ENCODE data around the gene JARID2. TPM values are rescaled to one million over a fixed set of nuclear protein-coding genes. Genes with fewer than 3 reads are reported as not detected.

Gene JARID2
- total and polyA plus RNA-seq, 7 donors: 1.1 to 16.1 (median 4.9) TPM

- 38 to 72% (median 49%) methylated on average over 1 of the region's 1 CpG for WGBS, 3 donors
- TF ChIP-seq, protein P1, sequence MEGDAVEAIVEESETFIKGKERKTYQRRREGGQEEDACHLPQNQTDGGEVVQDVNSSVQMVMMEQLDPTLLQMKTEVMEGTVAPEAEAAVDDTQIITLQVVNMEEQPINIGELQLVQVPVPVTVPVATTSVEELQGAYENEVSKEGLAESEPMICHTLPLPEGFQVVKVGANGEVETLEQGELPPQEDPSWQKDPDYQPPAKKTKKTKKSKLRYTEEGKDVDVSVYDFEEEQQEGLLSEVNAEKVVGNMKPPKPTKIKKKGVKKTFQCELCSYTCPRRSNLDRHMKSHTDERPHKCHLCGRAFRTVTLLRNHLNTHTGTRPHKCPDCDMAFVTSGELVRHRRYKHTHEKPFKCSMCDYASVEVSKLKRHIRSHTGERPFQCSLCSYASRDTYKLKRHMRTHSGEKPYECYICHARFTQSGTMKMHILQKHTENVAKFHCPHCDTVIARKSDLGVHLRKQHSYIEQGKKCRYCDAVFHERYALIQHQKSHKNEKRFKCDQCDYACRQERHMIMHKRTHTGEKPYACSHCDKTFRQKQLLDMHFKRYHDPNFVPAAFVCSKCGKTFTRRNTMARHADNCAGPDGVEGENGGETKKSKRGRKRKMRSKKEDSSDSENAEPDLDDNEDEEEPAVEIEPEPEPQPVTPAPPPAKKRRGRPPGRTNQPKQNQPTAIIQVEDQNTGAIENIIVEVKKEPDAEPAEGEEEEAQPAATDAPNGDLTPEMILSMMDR (IDR thresholded peaks at IDR 0.05): no peak
- H3K4me1 ChIP-seq: peaks cover 55% of the 10 kb centered on the region
Measured at GRCh38 chr6:15391500-15391899, 145.6 kb downstream of the JARID2 start.

GRCh38 chr6:15392182-15392581 is 146.3 kb downstream of the JARID2 start:
- DNase-seq (no peak), ATAC-seq (no peak)
- whole genome bisulfite sequencing, 3 donors: 69 to 72% (median 72%) methylated on average over 6 of the region's 6 CpGs
- no peaks in the 10 kb centered on the region for H3K27me3 ChIP-seq (ENCODE audit: insufficient read depth in 3 of 3, low read length in 2 of 3)
- TF ChIP-seq, protein P1 (IDR thresholded peaks at IDR 0.05): no peak
- no peaks in the 10 kb centered on the region for H3K9me3 ChIP-seq
- intact Hi-C loops (cut with DNase I): no loop called here
- H3K36me3 ChIP-seq (ENCODE audit: insufficient read depth in 1 of 2, low read depth in 1 of 2): no peaks in the 10 kb centered on the region
- peaks cover 53% of the 10 kb centered on the region for H3K4me1 ChIP-seq
- no peak overlapping the region for H3K4me3 ChIP-seq
- H3K27ac ChIP-seq: no peak overlapping the region

More at GRCh38 chr6:15391500-15391899, 145.6 kb downstream of the JARID2 start:
- H3K9me3 ChIP-seq: no peaks in the 10 kb centered on the region
- no peaks in the 10 kb centered on the region for H3K36me3 ChIP-seq (ENCODE audit: insufficient read depth in 1 of 2, low read depth in 1 of 2)
- no peak overlapping the region for H3K27ac ChIP-seq
- no peaks in the 10 kb centered on the region for H3K27me3 ChIP-seq (ENCODE audit: insufficient read depth in 3 of 3, low read length in 2 of 3)
- ATAC-seq (no peak), DNase-seq (no peak)
- no peak overlapping the region for H3K4me3 ChIP-seq
- intact Hi-C loops (cut with DNase I): no loop called here

DNA sequence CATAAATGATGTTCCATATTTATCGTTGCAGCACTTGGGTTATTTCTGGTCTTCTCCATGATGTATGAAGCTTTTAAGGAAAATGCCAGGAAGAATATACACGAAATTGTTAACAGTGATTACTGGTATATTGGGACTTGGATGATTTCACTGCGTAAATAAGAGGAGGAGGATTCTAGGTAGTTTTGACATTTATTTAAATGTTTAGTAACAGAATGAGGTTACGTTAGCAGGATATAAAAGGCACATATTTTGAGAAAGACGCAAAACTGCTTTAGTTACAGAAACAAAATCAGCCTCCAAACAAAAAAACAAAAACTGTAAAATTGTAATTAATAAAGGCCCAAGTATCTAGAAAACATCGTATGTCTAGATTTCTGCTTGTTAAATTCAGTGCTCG is 147.7 kb downstream of the JARID2 start:
- no peak for DNase-seq
- H3K4me3 ChIP-seq: no peak overlapping the region
- intact Hi-C loops (cut with DNase I): no loop called here
- H3K36me3 ChIP-seq (ENCODE audit: insufficient read depth in 1 of 2, low read depth in 1 of 2): no peaks in the 10 kb centered on the region
- ATAC-seq: no peak
- peaks cover 53% of the 10 kb centered on the region for H3K4me1 ChIP-seq
- 97 to 99% (median 98%) methylated on average over 7 of the region's 7 CpGs for WGBS, 3 donors
- H3K9me3 ChIP-seq: no peaks in the 10 kb centered on the region
- TF ChIP-seq, protein P1 (IDR thresholded peaks at IDR 0.05): no peak
- H3K27ac ChIP-seq: no peak overlapping the region
- no peaks in the 10 kb centered on the region for H3K27me3 ChIP-seq (ENCODE audit: insufficient read depth in 3 of 3, low read length in 2 of 3)

DNA sequence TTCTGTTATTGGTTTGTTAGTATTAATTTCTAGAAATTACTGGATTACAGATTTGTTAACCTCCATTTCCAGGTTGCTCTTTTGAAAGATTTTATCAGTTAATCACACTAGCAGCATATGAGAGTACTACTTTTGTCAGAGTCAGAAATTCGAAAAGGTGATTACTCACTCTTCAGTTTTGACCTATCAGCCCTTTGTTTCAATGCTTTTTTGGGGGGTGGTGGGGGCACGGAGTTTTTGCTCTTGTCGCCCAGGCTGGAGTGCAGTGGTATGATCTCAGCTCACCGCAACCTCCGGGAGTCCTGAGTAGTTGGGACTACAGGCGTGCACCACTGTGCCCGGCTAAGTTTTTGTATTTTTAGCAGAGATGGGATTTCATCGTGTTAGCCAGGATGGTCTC is 149.2 kb downstream of the JARID2 start:
- Histone ChIP-seq H3K9me3 (no peaks in the 10 kb centered on the region), H3K36me3 (ENCODE audit: insufficient read depth in 1 of 2, low read depth in 1 of 2) (no peaks in the 10 kb centered on the region), H3K4me3 (no peak overlapping the region), H3K27me3 (ENCODE audit: insufficient read depth in 3 of 3, low read length in 2 of 3) (no peaks in the 10 kb centered on the region), H3K27ac (no peak overlapping the region), H3K4me1 (peaks cover 53% of the 10 kb centered on the region)
- DNase-seq (no peak), ATAC-seq (no peak)
- intact Hi-C loops (cut with DNase I): no loop called here
- WGBS, 3 donors: 66 to 88% (median 78%) methylated on average over 8 of the region's 8 CpGs
- TF ChIP-seq, protein P1 (IDR thresholded peaks at IDR 0.05): no peak

DNA sequence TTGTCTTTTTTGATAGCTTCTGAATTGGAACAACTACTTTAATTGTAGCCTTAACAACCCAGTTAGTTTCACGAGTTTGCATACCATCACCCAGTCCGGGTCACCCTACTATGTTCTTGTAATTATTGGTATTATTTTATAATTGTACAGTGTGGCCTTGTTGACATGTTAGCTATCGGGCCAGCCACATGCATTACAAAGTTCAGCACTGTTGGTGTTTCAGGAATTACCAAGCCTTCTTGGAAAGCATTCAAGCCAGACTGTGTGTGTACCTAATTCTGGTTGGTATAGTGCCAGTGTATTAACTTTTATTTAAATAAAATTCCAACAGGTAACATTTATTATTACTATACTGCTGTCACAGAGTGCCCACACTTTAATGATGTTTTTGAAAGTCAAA is 150.9 kb downstream of the JARID2 start:
- H3K9me3 ChIP-seq: no peaks in the 10 kb centered on the region
- intact Hi-C loops (cut with DNase I): no loop called here
- TF ChIP-seq, protein P1 (IDR thresholded peaks at IDR 0.05): no peak
- ATAC-seq: no peak
- H3K27ac ChIP-seq: no peak overlapping the region
- 57 to 65% (median 59%) methylated on average over 3 of the region's 3 CpGs for WGBS, 3 donors
- no peaks in the 10 kb centered on the region for H3K27me3 ChIP-seq (ENCODE audit: insufficient read depth in 3 of 3, low read length in 2 of 3)
- no peak for DNase-seq
- peaks cover 49% of the 10 kb centered on the region for H3K4me1 ChIP-seq
- no peaks in the 10 kb centered on the region for H3K36me3 ChIP-seq (ENCODE audit: insufficient read depth in 1 of 2, low read depth in 1 of 2)
- H3K4me3 ChIP-seq: no peak overlapping the region
